Measurements from ENCODE around the gene CELF6.
A peak's percentile ranks its signal among the peaks of the same experiment; 100 is the strongest.

Gene CELF6

DNA sequence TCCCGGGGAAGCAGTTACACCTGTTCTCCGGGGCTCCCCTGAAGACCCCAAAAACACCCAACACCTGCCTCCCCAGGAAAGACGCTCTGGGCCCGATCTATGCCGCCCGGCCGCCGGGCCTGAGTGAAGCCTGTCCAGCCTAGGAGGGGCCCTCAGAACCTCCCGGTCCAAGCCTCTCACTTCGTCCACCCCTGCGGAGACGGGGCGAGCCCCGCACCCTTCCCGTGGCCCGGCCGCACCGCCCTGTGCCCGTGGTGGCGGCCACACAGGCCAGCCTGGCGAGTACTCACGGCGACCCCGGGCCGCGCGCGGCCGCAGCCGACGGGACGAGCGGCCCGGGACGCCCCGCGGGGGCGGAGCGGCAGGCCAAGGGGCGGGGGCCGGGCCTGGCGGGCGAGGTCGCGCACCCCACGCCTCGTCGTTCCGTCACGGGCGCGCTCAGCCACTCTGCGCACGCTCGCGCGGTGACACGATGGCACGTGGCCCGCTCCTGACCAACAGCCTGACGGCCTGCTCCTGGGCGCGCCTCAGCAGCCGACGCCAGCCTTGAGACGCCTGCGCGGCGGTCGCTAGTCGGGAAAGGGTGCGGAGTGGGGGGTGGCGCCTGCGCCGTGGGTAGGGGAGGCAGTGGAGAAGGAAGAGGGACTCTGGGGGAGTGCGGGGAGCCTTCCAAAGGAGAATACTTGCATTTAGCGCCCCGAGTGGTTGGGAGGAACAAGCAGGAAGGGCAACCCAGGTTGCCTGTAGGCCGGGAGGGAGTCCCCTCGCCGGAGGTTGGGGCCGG lies 47.6 kb downstream of the CELF6 start, which contains the start of gene PARP6:
Gene PARP6 (minus strand): TSS at position 342 of the 784 bp plus-strand sequence. CDS start 5,077 bp downstream, outside the sequence.
- Histone ChIP-seq H3K36me3 (ENCODE audit: insufficient read depth, low read length) (peaks cover 3% of the 10 kb centered on the region), H3K27ac (ENCODE audit: low read depth, low read length) (peak within 1 kb of the TSS; percentile 39), H3K4me1 (ENCODE audit: control insufficient read depth, insufficient read depth, low read length, unreplicated experiment) (peaks cover 17% of the 10 kb centered on the region), H2AFZ (ENCODE audit: low read length, unreplicated experiment) (peak within 1 kb of the TSS; percentile 93), H3K4me3 (ENCODE audit: low read depth, low read length) (peak within 1 kb of the TSS; percentile 98), H3K79me2 (ENCODE audit: control insufficient read depth, insufficient read depth, low read length, unreplicated experiment) (peaks cover 32% of the 10 kb centered on the region), H3K27me3 (ENCODE audit: insufficient read depth, low read length) (no peaks in the 10 kb centered on the region)

DNA sequence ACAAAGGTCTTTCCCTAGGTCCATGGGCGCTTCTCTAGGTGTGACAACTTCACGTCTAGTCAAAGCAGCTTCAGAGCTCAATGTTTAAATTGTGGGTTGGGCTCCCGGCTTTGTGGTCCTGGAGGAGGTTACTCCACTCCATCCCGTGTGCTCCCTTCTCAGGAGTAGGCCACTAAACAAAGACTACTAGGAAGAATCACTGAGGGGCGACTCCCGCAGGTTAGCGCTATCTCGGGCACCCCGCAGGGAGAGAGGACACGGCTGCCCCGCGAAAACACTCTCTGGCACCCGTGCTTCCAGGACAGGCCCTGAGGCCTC lies 48.1 kb downstream of the CELF6 start:
- Histone ChIP-seq H3K4me3 (ENCODE audit: low read depth, low read length) (peak overlapping the region; percentile 98), H3K27me3 (ENCODE audit: insufficient read depth, low read length) (no peaks in the 10 kb centered on the region), H3K27ac (ENCODE audit: low read depth, low read length) (peak overlapping the region; percentile 39), H3K79me2 (ENCODE audit: control insufficient read depth, insufficient read depth, low read length, unreplicated experiment) (peaks cover 32% of the 10 kb centered on the region), H2AFZ (ENCODE audit: low read length, unreplicated experiment) (peak overlapping the region; percentile 86), H3K4me1 (ENCODE audit: control insufficient read depth, insufficient read depth, low read length, unreplicated experiment) (peaks cover 17% of the 10 kb centered on the region), H3K36me3 (ENCODE audit: insufficient read depth, low read length) (peaks cover 8% of the 10 kb centered on the region)

- Histone ChIP-seq H3K27me3 (ENCODE audit: insufficient read depth, low read length) (no peaks in the 10 kb centered on the region), H3K4me1 (ENCODE audit: control insufficient read depth, insufficient read depth, low read length, unreplicated experiment) (peaks cover 17% of the 10 kb centered on the region), H3K4me3 (ENCODE audit: low read depth, low read length) (peak overlapping the region; percentile 98), H2AFZ (ENCODE audit: low read length, unreplicated experiment) (no peak overlapping the region), H3K27ac (ENCODE audit: low read depth, low read length) (peak overlapping the region; percentile 39; the same call in 1 of the 2 replicates), H3K36me3 (ENCODE audit: insufficient read depth, low read length) (peaks cover 15% of the 10 kb centered on the region), H3K79me2 (ENCODE audit: control insufficient read depth, insufficient read depth, low read length, unreplicated experiment) (peaks cover 32% of the 10 kb centered on the region)
These were observed 48.7 kb downstream of the CELF6 start for GRCh38 chr15:72271221-72271620.

DNA sequence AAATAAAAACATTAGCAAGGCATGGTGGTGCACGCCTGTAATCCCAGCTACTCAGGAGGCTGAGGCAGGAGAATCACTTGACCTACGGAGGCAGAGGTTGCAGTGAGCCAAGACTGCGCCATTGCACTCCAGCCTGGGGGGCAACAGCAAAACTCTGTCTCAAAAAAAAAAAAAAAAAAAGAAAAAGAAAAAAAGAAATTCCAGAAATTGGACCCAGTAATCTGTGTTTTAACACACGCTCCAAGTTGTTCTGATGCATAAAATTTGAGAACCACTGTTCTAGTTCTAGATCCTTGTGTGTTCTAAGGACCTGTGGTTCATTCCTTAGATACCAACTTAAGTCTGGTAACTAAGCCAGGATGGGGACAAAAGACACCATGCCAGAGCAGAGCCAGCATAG lies 50.2 kb downstream of the CELF6 start:
- Histone ChIP-seq H3K27ac (ENCODE audit: low read depth, low read length) (no peak overlapping the region), H3K36me3 (ENCODE audit: insufficient read depth, low read length) (peaks cover 29% of the 10 kb centered on the region), H3K27me3 (ENCODE audit: insufficient read depth, low read length) (no peaks in the 10 kb centered on the region), H3K4me3 (ENCODE audit: low read depth, low read length) (no peak overlapping the region), H2AFZ (ENCODE audit: low read length, unreplicated experiment) (no peak overlapping the region), H3K4me1 (ENCODE audit: control insufficient read depth, insufficient read depth, low read length, unreplicated experiment) (peaks cover 17% of the 10 kb centered on the region), H3K79me2 (ENCODE audit: control insufficient read depth, insufficient read depth, low read length, unreplicated experiment) (peaks cover 32% of the 10 kb centered on the region)

- Histone ChIP-seq H3K27ac (ENCODE audit: low read depth, low read length) (no peak overlapping the region), H3K4me1 (ENCODE audit: control insufficient read depth, insufficient read depth, low read length, unreplicated experiment) (peaks cover 4% of the 10 kb centered on the region), H3K4me3 (ENCODE audit: low read depth, low read length) (no peak overlapping the region), H3K27me3 (ENCODE audit: insufficient read depth, low read length) (no peaks in the 10 kb centered on the region), H3K79me2 (ENCODE audit: control insufficient read depth, insufficient read depth, low read length, unreplicated experiment) (peaks cover 10% of the 10 kb centered on the region), H2AFZ (ENCODE audit: low read length, unreplicated experiment) (no peak overlapping the region), H3K36me3 (ENCODE audit: insufficient read depth, low read length) (peaks cover 59% of the 10 kb centered on the region)
These were observed 54.9 kb downstream of the CELF6 start for GRCh38 chr15:72265031-72265430.

DNA sequence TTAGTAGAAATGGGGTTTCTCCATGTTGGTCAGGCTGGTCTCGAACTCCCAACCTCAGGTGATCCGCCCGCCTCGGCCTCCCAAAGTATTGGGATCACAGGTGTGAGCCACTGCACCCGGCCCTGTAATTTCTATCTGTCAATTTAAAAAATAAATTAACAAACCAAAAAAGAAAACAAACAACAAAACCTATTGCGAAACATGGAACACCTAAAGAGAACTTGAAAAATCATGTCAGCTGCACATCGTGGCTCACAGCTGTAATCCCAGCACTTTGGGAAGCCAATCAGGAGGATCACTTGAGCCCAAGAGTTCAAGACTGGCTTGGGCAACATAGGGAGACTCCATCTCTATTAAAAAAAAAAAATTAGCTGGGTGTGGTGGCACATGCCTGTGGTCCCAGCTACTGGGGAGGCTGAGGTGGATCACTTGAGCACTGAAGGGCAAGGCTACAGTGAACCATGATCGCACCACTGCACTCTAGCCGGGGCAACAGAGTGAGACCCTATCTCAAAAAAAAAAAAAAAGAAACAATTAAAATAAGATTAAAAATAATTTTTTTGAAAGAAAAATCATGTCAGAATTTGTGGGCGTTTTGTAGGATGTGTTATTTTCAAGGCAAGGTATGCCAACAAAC lies 67.2 kb downstream of the CELF6 start:
- Histone ChIP-seq H3K79me2 (ENCODE audit: control insufficient read depth, insufficient read depth, low read length, unreplicated experiment) (no peaks in the 10 kb centered on the region), H2AFZ (ENCODE audit: low read length, unreplicated experiment) (no peak overlapping the region), H3K4me1 (ENCODE audit: control insufficient read depth, insufficient read depth, low read length, unreplicated experiment) (no peaks in the 10 kb centered on the region), H3K27me3 (ENCODE audit: insufficient read depth, low read length) (no peaks in the 10 kb centered on the region), H3K36me3 (ENCODE audit: insufficient read depth, low read length) (peaks cover 15% of the 10 kb centered on the region), H3K27ac (ENCODE audit: low read depth, low read length) (no peak overlapping the region), H3K4me3 (ENCODE audit: low read depth, low read length) (no peak overlapping the region)

GRCh38 chr15:72249142-72249810 lies 70.7 kb downstream of the CELF6 start:
- Histone ChIP-seq H3K27me3 (ENCODE audit: insufficient read depth, low read length) (no peaks in the 10 kb centered on the region), H3K27ac (ENCODE audit: low read depth, low read length) (no peak overlapping the region)

DNA sequence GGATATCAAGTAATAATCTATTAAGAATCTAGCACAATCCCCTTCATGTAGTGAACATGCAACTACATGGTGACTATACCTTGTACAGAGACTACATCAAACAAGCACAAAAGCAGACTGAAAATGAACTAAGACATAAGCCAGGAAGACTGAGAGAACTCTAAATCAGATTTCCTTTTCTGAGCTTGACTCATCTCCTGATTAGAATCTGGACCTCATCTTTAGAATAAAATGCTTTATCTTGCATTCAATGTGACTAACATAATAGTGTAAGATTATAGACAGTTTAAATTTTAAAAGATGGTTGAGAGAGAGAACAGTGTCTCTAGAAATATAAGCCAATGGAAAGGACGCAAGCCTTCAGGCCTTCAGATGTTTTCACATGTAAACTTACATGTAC lies 71.4 kb downstream of the CELF6 start:
- H3K27ac ChIP-seq (ENCODE audit: low read depth, low read length): no peak overlapping the region
- H3K27me3 ChIP-seq (ENCODE audit: insufficient read depth, low read length): no peaks in the 10 kb centered on the region

More at GRCh38 chr15:72249142-72249810, 70.7 kb downstream of the CELF6 start:
- Histone ChIP-seq H2AFZ (ENCODE audit: low read length, unreplicated experiment) (no peak overlapping the region), H3K36me3 (ENCODE audit: insufficient read depth, low read length) (peaks cover 4% of the 10 kb centered on the region), H3K79me2 (ENCODE audit: control insufficient read depth, insufficient read depth, low read length, unreplicated experiment) (no peaks in the 10 kb centered on the region), H3K4me3 (ENCODE audit: low read depth, low read length) (no peak overlapping the region), H3K4me1 (ENCODE audit: control insufficient read depth, insufficient read depth, low read length, unreplicated experiment) (no peaks in the 10 kb centered on the region)

GRCh38 chr15:72242775-72243370 lies 77.1 kb downstream of the CELF6 start:
- H2AFZ ChIP-seq (ENCODE audit: low read length, unreplicated experiment): no peak overlapping the region
- no peak overlapping the region for H3K27ac ChIP-seq (ENCODE audit: low read depth, low read length)
- peaks cover 15% of the 10 kb centered on the region for H3K36me3 ChIP-seq (ENCODE audit: insufficient read depth, low read length)
- H3K4me1 ChIP-seq (ENCODE audit: control insufficient read depth, insufficient read depth, low read length, unreplicated experiment): peaks cover 5% of the 10 kb centered on the region
- no peak overlapping the region for H3K4me3 ChIP-seq (ENCODE audit: low read depth, low read length)
- no peaks in the 10 kb centered on the region for H3K27me3 ChIP-seq (ENCODE audit: insufficient read depth, low read length)
- H3K79me2 ChIP-seq (ENCODE audit: control insufficient read depth, insufficient read depth, low read length, unreplicated experiment): no peaks in the 10 kb centered on the region

More for the DNA sequence above, 71.4 kb downstream of the CELF6 start:
- Histone ChIP-seq H3K4me3 (ENCODE audit: low read depth, low read length) (no peak overlapping the region), H3K36me3 (ENCODE audit: insufficient read depth, low read length) (peaks cover 7% of the 10 kb centered on the region), H2AFZ (ENCODE audit: low read length, unreplicated experiment) (no peak overlapping the region), H3K79me2 (ENCODE audit: control insufficient read depth, insufficient read depth, low read length, unreplicated experiment) (no peaks in the 10 kb centered on the region), H3K4me1 (ENCODE audit: control insufficient read depth, insufficient read depth, low read length, unreplicated experiment) (no peaks in the 10 kb centered on the region)

DNA sequence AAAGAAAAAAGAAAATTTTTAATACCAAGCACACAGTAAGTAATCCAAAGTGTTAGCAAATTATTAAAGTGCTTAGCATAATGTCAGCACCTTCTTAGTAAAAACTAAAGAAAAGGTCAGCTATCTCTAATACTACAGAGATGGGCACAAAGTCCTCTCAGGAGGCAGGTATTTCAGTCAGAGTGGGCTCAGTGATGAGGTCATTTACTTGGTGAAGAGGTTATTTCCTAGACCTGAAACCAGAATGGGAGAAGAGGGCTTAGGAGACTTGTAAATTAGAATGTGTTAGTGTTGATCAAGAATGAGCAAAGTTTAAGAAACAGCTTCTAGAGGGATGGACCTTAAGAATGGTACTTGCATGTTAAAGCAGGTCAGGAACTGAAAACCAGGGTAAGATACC lies 80.3 kb downstream of the CELF6 start:
- Histone ChIP-seq H2AFZ (ENCODE audit: low read length, unreplicated experiment) (no peak overlapping the region), H3K79me2 (ENCODE audit: control insufficient read depth, insufficient read depth, low read length, unreplicated experiment) (peaks cover 6% of the 10 kb centered on the region), H3K4me3 (ENCODE audit: low read depth, low read length) (no peak overlapping the region), H3K36me3 (ENCODE audit: insufficient read depth, low read length) (peaks cover 11% of the 10 kb centered on the region; the same call in 1 of the 2 replicates), H3K27me3 (ENCODE audit: insufficient read depth, low read length) (no peaks in the 10 kb centered on the region), H3K27ac (ENCODE audit: low read depth, low read length) (no peak overlapping the region), H3K4me1 (ENCODE audit: control insufficient read depth, insufficient read depth, low read length, unreplicated experiment) (peaks cover 20% of the 10 kb centered on the region)
